Endometrium (tissue), 2 donors: ENCODE measurements around the gene WDR76.
"Not testable (repeated sequence)": the region's sequence is repeated elsewhere in the genome, so short reads cannot be mapped to it uniquely, and the experiment has no call there.

Experiments
- FAIRE-seq: peaks from 2 replicates; lab custom pipeline; 2012; peaks lifted over from hg19 to GRCh38; lab: Jason Lieb, UNC
- donor health status: control.
- donor health status: control.

Gene WDR76

DNA sequence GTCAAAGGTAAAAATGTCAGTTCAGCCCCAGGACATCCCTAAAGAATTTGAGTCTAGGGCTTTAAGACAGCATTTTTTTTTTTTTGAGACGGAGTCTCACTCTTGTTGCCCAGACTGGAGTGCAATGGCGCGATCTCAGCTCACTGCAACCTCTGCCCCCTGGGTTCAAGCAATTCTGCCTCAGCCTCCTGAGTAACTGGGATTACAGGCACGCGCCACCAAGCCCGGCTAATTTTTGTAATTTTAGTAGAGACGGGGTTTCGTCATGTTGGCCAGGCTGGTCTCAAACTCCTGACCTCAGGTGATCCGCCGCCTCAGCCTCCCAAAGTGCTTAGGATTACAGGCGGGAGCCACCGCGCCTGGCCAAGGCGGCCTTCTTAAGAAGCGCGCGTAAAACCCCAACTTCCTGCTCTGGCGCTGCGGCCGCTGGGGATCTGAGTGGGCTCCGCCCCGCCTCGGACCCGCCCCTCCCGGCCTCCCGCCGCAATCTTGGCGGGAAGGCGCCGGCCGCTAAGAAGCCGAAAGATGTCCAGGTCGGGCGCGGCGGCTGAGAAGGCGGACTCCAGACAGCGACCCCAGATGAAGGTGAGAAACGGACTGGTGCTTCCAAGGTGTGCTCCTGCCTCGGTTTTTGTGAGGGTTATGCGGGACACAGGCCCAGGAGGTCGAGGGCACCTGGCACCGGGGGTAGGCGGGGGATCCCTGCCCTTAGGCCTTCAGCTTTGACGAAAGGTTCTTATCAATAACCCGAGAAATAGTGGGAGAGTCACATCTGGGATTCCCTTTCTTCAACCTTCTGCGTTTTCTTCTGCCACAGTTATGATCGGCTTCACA, at the start of gene WDR76:
Gene WDR76, plus strand, starts transcription at position 495 of the 834 bp plus-strand sequence. Its CDS starts 31 bp downstream, at position 526.
- FAIRE-seq, result no peak

- FAIRE-seq, result no peak
Observed at GRCh38 chr15:43777267-43777914, 49.4 kb upstream of the WDR76 start.

- FAIRE-seq, result no peak
Observed at GRCh38 chr15:43779016-43779415, 47.8 kb upstream of the WDR76 start.

GRCh38 chr15:43789409-43789808, 37.4 kb upstream of the WDR76 start:
- no peak for FAIRE-seq

GRCh38 chr15:43791993-43792760, 34.6 kb upstream of the WDR76 start, which contains the start of gene SERF2:
TSS of gene SERF2 (plus strand) at chr15:43792320. CDS start at chr15:43792377, 57 bp downstream.
- FAIRE-seq, result peak; percentile 96

DNA sequence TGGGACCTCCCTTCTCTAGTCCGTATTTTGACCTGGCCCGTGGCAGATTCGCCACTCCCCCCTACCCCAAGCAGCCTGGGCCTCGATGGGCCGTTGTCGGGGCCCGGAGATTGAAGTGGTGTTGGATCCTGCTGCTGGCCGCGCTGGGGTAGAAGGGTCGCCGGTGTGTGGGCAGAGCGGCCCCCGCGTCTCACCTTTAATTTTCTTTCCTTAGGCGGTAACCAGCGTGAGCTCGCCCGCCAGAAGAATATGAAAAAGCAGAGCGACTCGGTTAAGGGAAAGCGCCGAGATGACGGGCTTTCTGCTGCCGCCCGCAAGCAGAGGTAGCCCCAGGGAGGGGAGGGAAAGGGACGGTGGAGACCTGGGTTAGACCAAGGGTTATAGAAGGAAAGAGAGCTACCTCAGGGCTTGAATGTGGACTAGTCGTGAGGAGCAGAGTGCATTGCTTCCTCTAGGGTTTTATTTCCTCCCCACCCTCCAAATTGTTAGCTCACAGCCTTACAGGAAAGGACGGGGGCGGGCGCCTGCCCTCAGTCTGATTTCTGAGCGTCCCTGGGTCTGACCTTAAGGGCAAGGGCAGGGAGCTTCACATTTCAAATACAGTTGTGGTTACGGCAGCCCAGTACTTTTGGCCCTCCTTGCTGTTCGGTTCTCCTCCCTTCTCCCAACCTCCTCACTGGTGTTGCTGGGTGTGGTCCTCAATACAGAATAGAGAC, 33.9 kb upstream of the WDR76 start:
- no peak for FAIRE-seq

GRCh38 chr15:43793647-43794046, 33.2 kb upstream of the WDR76 start:
- FAIRE-seq, result no peak

GRCh38 chr15:43794269-43795037, 32.3 kb upstream of the WDR76 start:
- FAIRE-seq, result no peak

GRCh38 chr15:43795197-43795596, 31.6 kb upstream of the WDR76 start:
- no peak for FAIRE-seq

GRCh38 chr15:43795997-43796396, 30.8 kb upstream of the WDR76 start:
- no peak for FAIRE-seq

DNA sequence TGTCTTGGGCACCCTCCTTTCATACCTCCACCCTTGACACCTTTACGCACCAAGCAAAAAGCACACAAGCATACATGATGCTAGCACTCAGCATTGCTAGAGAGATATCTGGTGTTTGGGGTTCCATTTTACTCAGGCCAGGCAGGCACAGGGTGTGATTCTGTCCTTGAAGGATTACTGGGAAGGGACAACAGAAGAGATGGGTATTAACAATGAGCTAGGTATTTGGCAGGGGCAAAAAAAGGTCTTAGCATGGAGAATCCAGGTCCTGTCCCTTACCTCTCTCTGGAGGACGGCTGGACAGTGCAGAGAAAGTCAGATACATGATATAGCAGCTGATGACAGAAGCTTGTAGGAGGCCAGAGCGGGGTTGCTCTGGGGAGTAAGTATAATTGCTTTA, 30.2 kb upstream of the WDR76 start:
- no peak for FAIRE-seq

DNA sequence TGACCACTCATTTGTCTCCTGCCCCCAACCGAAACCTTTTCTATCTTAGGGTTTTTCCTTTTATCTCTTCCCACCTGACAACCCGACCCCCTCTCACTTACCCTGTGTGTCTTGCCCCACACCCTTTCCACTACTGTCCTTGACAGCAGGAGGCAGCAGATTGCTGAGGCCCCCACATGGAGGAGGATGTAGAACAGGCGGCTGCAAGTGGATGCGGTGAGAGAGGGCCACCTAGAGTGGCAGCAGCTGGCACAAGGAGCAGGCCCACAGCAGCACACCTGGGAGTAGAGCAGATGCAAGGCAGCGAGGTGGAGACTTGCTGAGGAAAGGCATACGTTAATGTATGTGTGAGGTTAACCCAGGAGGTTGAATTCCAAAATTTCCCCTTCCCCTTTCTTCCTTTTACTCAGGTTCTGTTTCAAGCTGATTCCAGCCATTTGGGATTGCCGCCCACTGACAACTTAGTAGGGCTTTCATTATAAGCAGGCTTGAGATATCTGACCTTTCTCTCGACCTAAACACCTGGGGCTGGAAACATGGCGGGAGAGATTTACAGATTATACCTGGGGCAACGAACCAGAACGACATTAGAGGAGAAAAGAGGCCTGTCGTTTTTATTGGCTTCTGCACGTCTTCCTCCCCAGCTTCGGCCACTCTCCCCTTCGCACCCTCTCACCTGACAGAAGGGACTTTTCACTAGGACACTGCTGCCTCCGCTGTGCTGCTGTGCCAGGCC, 27.4 kb upstream of the WDR76 start:
- FAIRE-seq, result no peak

DNA sequence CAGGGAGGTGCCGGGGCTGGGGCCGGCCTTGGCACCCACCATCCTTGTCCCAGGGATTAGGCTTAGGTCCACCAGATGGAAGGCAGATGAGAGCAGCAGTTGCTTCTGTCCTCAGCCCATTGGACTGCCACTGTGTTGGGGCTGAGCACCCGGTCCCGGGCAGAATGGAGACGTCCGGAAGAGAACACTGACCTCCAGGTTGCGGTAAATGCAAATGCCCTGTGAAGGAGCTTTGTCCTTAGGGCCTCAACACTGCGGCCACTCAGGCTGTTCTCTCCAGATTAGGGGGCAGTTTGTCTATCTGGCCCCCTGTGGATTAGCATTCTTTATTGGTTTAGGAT, 26.9 kb upstream of the WDR76 start, which contains the start of gene SERINC4:
Gene SERINC4, minus strand, starts transcription at position 276 of the 341 bp plus-strand sequence. Its CDS starts 234 bp downstream, at position 42.
- FAIRE-seq, result no peak

GRCh38 chr15:43800286-43801141, 26.3 kb upstream of the WDR76 start, which contains the start of gene HYPK:
TSS of gene HYPK (plus strand) at chr15:43800599. CDS start at chr15:43800623, 24 bp downstream.
- FAIRE-seq, result peak; percentile 82

- not testable (repeated sequence) for FAIRE-seq
Observed at GRCh38 chr15:43802676-43803075, 24.1 kb upstream of the WDR76 start.

DNA sequence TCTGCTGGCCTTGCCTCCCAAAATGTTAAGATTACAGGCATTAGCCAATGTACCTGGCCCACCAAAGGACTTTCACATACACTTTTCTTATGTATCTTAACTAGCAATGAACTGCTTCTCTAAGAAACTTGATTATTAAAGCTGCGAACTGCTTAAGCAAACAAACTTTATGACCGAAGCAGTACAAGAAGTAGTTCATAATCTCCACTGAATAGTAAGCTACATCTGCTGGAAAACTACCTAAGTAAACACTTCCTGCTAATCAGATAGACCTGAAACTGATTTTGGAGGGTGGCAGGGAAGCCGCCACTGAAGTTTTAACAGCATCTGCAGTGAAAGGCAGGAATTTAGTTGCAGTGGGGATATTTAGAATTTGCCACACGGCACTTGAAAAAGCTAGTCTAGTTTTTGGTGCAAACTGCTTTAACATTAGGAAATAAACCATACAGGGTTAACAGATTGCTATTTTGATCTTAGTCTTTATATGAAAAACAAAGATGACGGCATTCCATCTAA, 18.3 kb upstream of the WDR76 start:
- no peak for FAIRE-seq

GRCh38 chr15:43808960-43809678, 17.7 kb upstream of the WDR76 start:
- FAIRE-seq, result no peak

DNA sequence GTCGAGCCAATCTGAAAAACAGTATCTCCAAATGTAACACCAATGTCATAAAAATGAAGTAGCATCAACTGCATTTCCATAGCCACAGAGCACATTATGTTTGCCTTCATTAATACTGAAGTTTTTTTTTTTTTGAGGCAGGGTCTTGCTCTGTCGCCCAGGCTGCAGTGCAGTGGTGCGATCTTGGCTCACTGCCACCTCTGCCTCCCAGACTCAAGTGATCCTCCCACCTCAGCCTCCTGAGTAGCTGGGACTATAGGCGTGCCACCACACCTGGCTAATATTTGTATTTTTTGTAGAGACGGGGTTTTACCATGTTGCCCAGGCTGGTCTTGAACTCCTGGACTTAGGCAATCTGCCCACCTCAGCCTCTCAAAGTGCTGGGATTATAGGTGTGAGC, 11.7 kb upstream of the WDR76 start:
- FAIRE-seq, result not testable (repeated sequence)
